ENCODE data around the gene RNF103. TPM values are rescaled to one million over a fixed set of nuclear protein-coding genes. Genes with fewer than 3 reads are reported as not detected.
A peak's percentile ranks its signal among the peaks of the same experiment; 100 is the strongest.

Gene RNF103
- polyA plus RNA-seq, 4 donors, result 29.7 to 40.4 (median 36.4) TPM

GRCh38 chr2:86577817-86578456 is 45.7 kb downstream of the RNF103 start:
- no peak for DNase-seq (ENCODE audit: low read depth in 4 of 4, low spot score in 3 of 4)

GRCh38 chr2:86570059-86570458 is 53.6 kb downstream of the RNF103 start:
- DNase-seq (ENCODE audit: low read depth in 4 of 4, low spot score in 3 of 4), result no peak

- no peak for DNase-seq (ENCODE audit: low read depth in 4 of 4, low spot score in 3 of 4)
Observed at GRCh38 chr2:86566821-86567190, 56.9 kb downstream of the RNF103 start.

GRCh38 chr2:86566158-86566820 is 57.4 kb downstream of the RNF103 start:
- DNase-seq (ENCODE audit: low read depth in 4 of 4, low spot score in 3 of 4), result no peak

GRCh38 chr2:86563650-86564061 is 60.0 kb downstream of the RNF103 start:
- peak in 1 of 4 donors; percentile 3 for DNase-seq (ENCODE audit: low read depth in 4 of 4, low spot score in 3 of 4)

- peak; percentile 94 to 98 (median 97) for DNase-seq (ENCODE audit: low read depth in 4 of 4, low spot score in 3 of 4)
Observed at GRCh38 chr2:86562922-86563649, 60.6 kb downstream of the RNF103 start, which contains the start of gene CHMP3. TSS of gene CHMP3 (minus strand) at chr2:86563443. CDS start at chr2:86563348, 95 bp downstream.

GRCh38 chr2:86562485-86562921 is 61.2 kb downstream of the RNF103 start:
- no peak for DNase-seq (ENCODE audit: low read depth in 4 of 4, low spot score in 3 of 4)

GRCh38 chr2:86557836-86558235 is 65.8 kb downstream of the RNF103 start:
- no peak for DNase-seq (ENCODE audit: low read depth in 4 of 4, low spot score in 3 of 4)

- DNase-seq (ENCODE audit: low read depth in 4 of 4, low spot score in 3 of 4), result no peak
Observed at GRCh38 chr2:86556508-86556907, 67.2 kb downstream of the RNF103 start.

Other genes with a start within 250 kb of the RNF103 start
- 10 to 100 TPM; 54.4 to 59.9 (median 59.3) TPM for gene KDM3A, start 182.5 kb downstream of the RNF103 start, polyA plus RNA-seq (ENCODE audit: insufficient read length in 4 of 4)
- gene CHMP3, start 60.4 kb downstream of the RNF103 start, polyA plus RNA-seq (ENCODE audit: insufficient read length in 4 of 4), result 100 to 1,000 TPM; 125 to 150 (median 147) TPM
- gene RMND5A, start 96.4 kb upstream of the RNF103 start, polyA plus RNA-seq (ENCODE audit: insufficient read length in 4 of 4), result 10 to 100 TPM; 52.3 to 68.4 (median 63.4) TPM
- 1 to 10 TPM in 1 of 4 donors, under 1 TPM in 3; 0.18 to 1.0 (median 0.21) TPM for gene CD8A, start 167.0 kb upstream of the RNF103 start, polyA plus RNA-seq (ENCODE audit: insufficient read length in 4 of 4)
- 1 to 10 TPM in 1 of 4 donors, under 1 TPM in 3; 0.41 to 1.7 (median 0.76) TPM for gene CD8B, start 238.0 kb upstream of the RNF103 start, polyA plus RNA-seq (ENCODE audit: insufficient read length in 4 of 4)

All from right renal pelvis (tissue), 4 donors.